Medulla oblongata (tissue), 1 donor: ENCODE measurements around the gene MKNK1.

ENCODE experiments used
- DNase-seq: peaks from one replicate; pipeline ENCODE4 v3.0.0-alpha.2; 2015; ENCODE audit errors: extremely low spot score

Gene MKNK1

GRCh38 chr1:46558141-46558963 is 45.7 kb downstream of the MKNK1 start:
- DNase-seq, result no peak

DNA sequence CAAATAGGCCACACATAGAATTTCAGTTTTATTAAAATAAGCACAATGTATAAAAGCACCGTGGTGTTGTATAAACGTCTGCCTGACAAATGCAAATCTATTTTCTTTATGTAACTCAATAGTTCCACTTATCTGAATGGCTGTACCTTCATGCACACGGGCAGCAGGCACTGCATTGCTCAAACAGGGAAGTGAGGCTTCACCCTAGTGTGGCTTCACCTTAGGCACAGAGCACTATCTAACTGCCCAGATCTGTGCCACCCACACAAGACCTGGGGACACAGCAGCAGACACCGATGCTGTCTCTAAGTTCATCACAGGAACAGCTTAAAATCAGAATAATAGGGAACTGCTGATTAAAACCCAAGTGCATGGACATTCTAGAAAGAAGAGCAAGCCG is 46.7 kb downstream of the MKNK1 start:
- no peak for DNase-seq

DNA sequence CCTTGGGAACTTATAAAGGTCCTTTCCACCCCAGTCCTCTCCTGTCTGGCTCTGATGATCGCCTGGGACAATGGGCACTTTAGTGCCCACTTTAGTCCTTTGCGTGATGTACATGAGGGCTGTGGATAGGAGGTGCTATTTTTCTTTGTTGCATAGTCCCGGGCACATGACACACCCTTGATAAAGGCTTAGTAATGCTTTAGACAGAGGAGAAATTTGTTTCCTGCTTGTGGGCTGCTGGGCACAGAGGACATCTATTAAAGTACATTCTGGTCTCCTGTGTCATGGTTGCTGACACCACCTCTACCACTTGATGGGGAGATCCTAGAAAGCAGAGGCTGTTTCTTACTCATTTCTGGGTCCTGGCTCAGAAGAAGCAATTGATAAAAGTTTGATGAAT is 47.2 kb downstream of the MKNK1 start:
- DNase-seq, result no peak

- DNase-seq, result no peak
These were observed 48.0 kb downstream of the MKNK1 start for GRCh38 chr1:46555826-46556619.

- DNase-seq, result no peak
These were observed 49.3 kb downstream of the MKNK1 start for GRCh38 chr1:46554597-46555381.

- DNase-seq, result no peak
These were observed 49.9 kb downstream of the MKNK1 start for GRCh38 chr1:46554236-46554596.

GRCh38 chr1:46553506-46553905 is 50.6 kb downstream of the MKNK1 start:
- DNase-seq, result no peak

- no peak for DNase-seq
These were observed 51.5 kb downstream of the MKNK1 start for GRCh38 chr1:46552357-46553237.

- no peak for DNase-seq
These were observed 52.4 kb downstream of the MKNK1 start, which contains the start of gene KNCN for GRCh38 chr1:46551597-46552095. Gene KNCN (minus strand): TSS chr1:46551647. CDS start chr1:46551215, 432 bp downstream.

GRCh38 chr1:46550751-46551231 is 53.3 kb downstream of the MKNK1 start:
- no peak for DNase-seq

GRCh38 chr1:46549697-46550681 is 54.1 kb downstream of the MKNK1 start:
- no peak for DNase-seq

GRCh38 chr1:46547481-46548383 is 56.3 kb downstream of the MKNK1 start:
- DNase-seq, result peak; percentile 47

- DNase-seq, result no peak
These were observed 57.9 kb downstream of the MKNK1 start for GRCh38 chr1:46546210-46546609.

DNA sequence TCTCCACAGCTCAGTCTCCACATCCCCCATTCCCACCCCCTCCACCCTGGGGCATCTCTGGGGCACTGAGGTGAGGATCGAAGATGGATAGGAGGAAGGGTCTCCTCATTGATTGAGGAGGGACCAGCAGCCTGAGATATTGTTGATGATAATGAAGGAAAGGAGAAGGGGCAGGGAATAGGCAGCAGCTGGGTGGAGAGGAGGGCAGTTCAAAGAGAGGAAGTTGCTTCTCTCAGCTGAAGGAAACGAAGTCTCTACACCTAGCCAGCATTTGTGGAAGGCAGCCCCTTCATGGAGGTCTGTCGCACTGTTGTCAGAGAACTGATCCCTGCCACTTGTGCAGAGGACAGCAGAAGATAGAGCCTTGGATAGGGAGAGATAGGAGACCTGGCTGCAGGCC is 58.3 kb downstream of the MKNK1 start:
- no peak for DNase-seq

DNA sequence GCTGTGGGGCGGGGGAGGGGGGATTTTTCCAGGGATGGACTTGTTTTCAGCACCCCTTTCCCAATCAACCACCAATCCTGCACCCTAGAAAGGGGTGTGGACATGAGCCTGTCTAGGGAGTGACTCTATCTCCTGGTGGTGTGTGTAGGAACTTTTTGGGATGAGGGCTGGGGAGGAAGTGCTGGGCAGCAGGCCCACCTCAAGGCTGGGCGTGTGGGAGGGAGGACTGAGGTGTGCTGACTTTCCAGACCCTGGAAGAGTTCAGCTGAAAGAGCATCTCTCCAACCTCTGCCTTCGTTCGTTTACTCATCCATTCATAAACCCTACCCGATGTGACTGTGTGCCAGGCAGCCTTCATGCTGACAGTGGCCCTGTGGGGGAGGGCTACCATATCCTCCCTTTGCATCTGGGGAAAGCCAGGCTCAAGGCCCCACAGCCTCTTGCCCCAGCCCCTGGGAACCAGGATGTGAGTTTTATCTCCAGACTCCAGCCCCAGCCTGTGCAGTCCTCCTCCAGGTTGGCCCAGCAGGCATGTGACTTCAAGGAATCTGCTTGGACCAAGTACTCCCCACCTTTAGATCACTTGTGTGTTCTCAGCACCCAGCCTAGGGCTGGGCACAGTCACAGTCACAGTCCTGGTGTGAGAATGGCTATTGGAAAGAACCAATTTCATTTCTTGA is 59.4 kb downstream of the MKNK1 start:
- DNase-seq, result no peak

- DNase-seq, result no peak
These were observed 60.1 kb downstream of the MKNK1 start for GRCh38 chr1:46543761-46544560.

GRCh38 chr1:46543382-46543760 is 60.7 kb downstream of the MKNK1 start:
- DNase-seq, result no peak
